ENCODE results near the gene BATF3. TPM values are rescaled to one million over a fixed set of nuclear protein-coding genes. Genes with fewer than 3 reads are reported as not detected.

The BATF3 gene
- total RNA-seq, 1 donor from 2014 or later, result 0.53 TPM

GRCh38 chr1:212648431-212648830, 51.2 kb downstream of the BATF3 start:
- no peak overlapping the region for H3K4me3 Mint-ChIP-seq (ENCODE audit: low read depth)
- peaks cover 10% of the 10 kb centered on the region for H3K4me1 Mint-ChIP-seq (ENCODE audit: low read depth)
- DNase-seq (ENCODE audit: low spot score, unreplicated experiment), result no peak
- no peaks in the 10 kb centered on the region for H3K9me3 Mint-ChIP-seq (ENCODE audit: low read depth)
- no peak overlapping the region for H3K27ac Mint-ChIP-seq
- H3K27me3 Mint-ChIP-seq, result peaks cover 6% of the 10 kb centered on the region
- H3K36me3 Mint-ChIP-seq (ENCODE audit: insufficient read depth), result no peaks in the 10 kb centered on the region
- TF ChIP-seq CTCF (IDR thresholded peaks at IDR 0.05; ENCODE audit: unreplicated experiment), result no peak

- no peak for TF ChIP-seq CTCF (IDR thresholded peaks at IDR 0.05; ENCODE audit: unreplicated experiment)
- Mint-ChIP-seq H3K4me3 (ENCODE audit: low read depth) (no peak overlapping the region), H3K27ac (no peak overlapping the region), H3K9me3 (ENCODE audit: low read depth) (no peaks in the 10 kb centered on the region), H3K4me1 (ENCODE audit: low read depth) (peaks cover 10% of the 10 kb centered on the region), H3K36me3 (ENCODE audit: insufficient read depth) (no peaks in the 10 kb centered on the region), H3K27me3 (peaks cover 6% of the 10 kb centered on the region)
- DNase-seq (ENCODE audit: low spot score, unreplicated experiment), result no peak
Measured at GRCh38 chr1:212647004-212647403, 52.6 kb downstream of the BATF3 start.

GRCh38 chr1:212646588-212646987, 53.1 kb downstream of the BATF3 start:
- Mint-ChIP-seq H3K36me3 (ENCODE audit: insufficient read depth) (no peaks in the 10 kb centered on the region), H3K27me3 (peaks cover 6% of the 10 kb centered on the region), H3K27ac (no peak overlapping the region), H3K9me3 (ENCODE audit: low read depth) (no peaks in the 10 kb centered on the region), H3K4me1 (ENCODE audit: low read depth) (peaks cover 10% of the 10 kb centered on the region), H3K4me3 (ENCODE audit: low read depth) (no peak overlapping the region)
- no peak for DNase-seq (ENCODE audit: low spot score, unreplicated experiment)
- no peak for TF ChIP-seq CTCF (IDR thresholded peaks at IDR 0.05; ENCODE audit: unreplicated experiment)

GRCh38 chr1:212645546-212646543, 53.8 kb downstream of the BATF3 start:
- H3K4me1 Mint-ChIP-seq (ENCODE audit: low read depth), result peaks cover 10% of the 10 kb centered on the region
- no peaks in the 10 kb centered on the region for H3K36me3 Mint-ChIP-seq (ENCODE audit: insufficient read depth)
- no peak overlapping the region for H3K4me3 Mint-ChIP-seq (ENCODE audit: low read depth)
- peaks cover 6% of the 10 kb centered on the region for H3K27me3 Mint-ChIP-seq
- no peak for TF ChIP-seq CTCF (IDR thresholded peaks at IDR 0.05; ENCODE audit: unreplicated experiment)
- no peaks in the 10 kb centered on the region for H3K9me3 Mint-ChIP-seq (ENCODE audit: low read depth)
- no peak overlapping the region for H3K27ac Mint-ChIP-seq
- DNase-seq (ENCODE audit: low spot score, unreplicated experiment), result no peak

- Mint-ChIP-seq H3K9me3 (ENCODE audit: low read depth) (no peaks in the 10 kb centered on the region), H3K36me3 (ENCODE audit: insufficient read depth) (no peaks in the 10 kb centered on the region), H3K27me3 (peaks cover 7% of the 10 kb centered on the region), H3K4me1 (ENCODE audit: low read depth) (peaks cover 10% of the 10 kb centered on the region), H3K27ac (no peak overlapping the region), H3K4me3 (ENCODE audit: low read depth) (no peak overlapping the region)
- TF ChIP-seq CTCF (IDR thresholded peaks at IDR 0.05; ENCODE audit: unreplicated experiment), result no peak
- DNase-seq (ENCODE audit: low spot score, unreplicated experiment), result no peak
Measured at GRCh38 chr1:212644866-212645545, 54.6 kb downstream of the BATF3 start.

Data from progenitor cell of endocrine pancreas (in vitro differentiated cells).